Measurements from ENCODE around the gene ARID1A.

DNA sequence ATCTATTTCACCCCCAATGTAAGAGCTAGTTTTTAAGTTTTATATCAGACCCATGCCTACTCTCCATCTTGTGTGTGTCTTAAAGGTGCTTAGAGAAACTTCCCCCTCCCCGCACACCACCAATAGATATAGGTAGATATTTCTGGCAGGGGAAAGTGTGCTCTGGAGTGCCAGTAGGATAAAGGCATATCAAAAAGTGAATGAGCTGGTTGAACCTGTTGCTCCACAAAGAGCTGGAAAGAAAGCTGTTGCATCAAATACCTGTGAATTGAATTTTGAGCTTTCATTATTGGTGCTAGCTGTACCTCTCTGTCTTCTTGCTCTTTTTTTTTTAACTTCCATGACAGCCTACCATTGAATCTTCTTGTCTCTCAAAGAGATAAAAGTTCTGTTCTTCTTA lies 32.8 kb downstream of the ARID1A start:
- TF ChIP-seq CTCF (IDR thresholded peaks at IDR 0.05; ENCODE audit: insufficient read depth, low read depth, low read length) (no peak), EZH2 (IDR thresholded peaks at IDR 0.05; ENCODE audit: insufficient read depth, low read length) (no peak)

All from astrocyte (in vitro differentiated cells and primary cell).